Cardiac fibroblast (primary cell): ENCODE data around the gene BCAR3.
"Not testable (repeated sequence)": the region's sequence is repeated elsewhere in the genome, so short reads cannot be mapped to it uniquely, and the experiment has no call there.

ENCODE experiments used
- DNase-seq, 2 donors: peaks; one replicate each; pipeline versions ENCODE4 v3.0.0 to v3.0.0-alpha.2; 2010; ENCODE audit warnings: low read depth in 2 of 2
- H3K4me3 ChIP-seq, 2 donors: replicated peaks in 1 of 2; 1 replicate in 1 of 2; 2 replicates in 1 of 2; pipeline ENCODE4 v1.5.1; 2011; ENCODE audit warnings: low read depth in 2 of 2, low read length in 2 of 2, mild to moderate bottlenecking in 2 of 2, moderate library complexity in 1 of 2
- CTCF ChIP-seq: IDR thresholded peaks from one replicate; pipeline ENCODE4 v1.5.1; 2011; ENCODE audit warnings: low read depth, mild to moderate bottlenecking, low read length, inconsistent platforms

The BCAR3 gene

GRCh38 chr1:93554883-93555872, 126.5 kb downstream of the BCAR3 start:
- peak; percentile 26 to 34 for DNase-seq
- no peak for TF ChIP-seq CTCF

GRCh38 chr1:93553886-93554490, 127.6 kb downstream of the BCAR3 start:
- DNase-seq, result peak; percentile 76 to 82
- not testable (repeated sequence) for H3K4me3 ChIP-seq

More at GRCh38 chr1:93554883-93555872, 126.5 kb downstream of the BCAR3 start:
- no peak overlapping the region for H3K4me3 ChIP-seq

GRCh38 chr1:93552741-93553455, 128.7 kb downstream of the BCAR3 start:
- no peak for TF ChIP-seq CTCF
- no peak overlapping the region for H3K4me3 ChIP-seq
- peak; percentile 74 to 84 for DNase-seq

- DNase-seq, result no peak
- no peak overlapping the region for H3K4me3 ChIP-seq
- TF ChIP-seq CTCF, result no peak
Observed at GRCh38 chr1:93549811-93550210, 131.8 kb downstream of the BCAR3 start.

GRCh38 chr1:93549131-93549530, 132.5 kb downstream of the BCAR3 start:
- no peak for DNase-seq
- no peak for TF ChIP-seq CTCF
- H3K4me3 ChIP-seq, result no peak overlapping the region

GRCh38 chr1:93546162-93546863, 135.3 kb downstream of the BCAR3 start:
- H3K4me3 ChIP-seq, result no peak overlapping the region
- no peak for TF ChIP-seq CTCF
- DNase-seq, result no peak
